ENCODE results near the gene CPPED1. TPM values are rescaled to one million over a fixed set of nuclear protein-coding genes. Genes with fewer than 3 reads are reported as not detected.

Gene CPPED1, protein sequence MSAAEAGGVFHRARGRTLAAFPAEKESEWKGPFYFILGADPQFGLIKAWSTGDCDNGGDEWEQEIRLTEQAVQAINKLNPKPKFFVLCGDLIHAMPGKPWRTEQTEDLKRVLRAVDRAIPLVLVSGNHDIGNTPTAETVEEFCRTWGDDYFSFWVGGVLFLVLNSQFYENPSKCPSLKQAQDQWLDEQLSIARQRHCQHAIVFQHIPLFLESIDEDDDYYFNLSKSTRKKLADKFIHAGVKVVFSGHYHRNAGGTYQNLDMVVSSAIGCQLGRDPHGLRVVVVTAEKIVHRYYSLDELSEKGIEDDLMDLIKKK
- 20.9 to 23.9 TPM (median 22.3 TPM) in 5 replicates for total RNA-seq (2022; extraction: Qiagen RNA extraction)

DNA sequence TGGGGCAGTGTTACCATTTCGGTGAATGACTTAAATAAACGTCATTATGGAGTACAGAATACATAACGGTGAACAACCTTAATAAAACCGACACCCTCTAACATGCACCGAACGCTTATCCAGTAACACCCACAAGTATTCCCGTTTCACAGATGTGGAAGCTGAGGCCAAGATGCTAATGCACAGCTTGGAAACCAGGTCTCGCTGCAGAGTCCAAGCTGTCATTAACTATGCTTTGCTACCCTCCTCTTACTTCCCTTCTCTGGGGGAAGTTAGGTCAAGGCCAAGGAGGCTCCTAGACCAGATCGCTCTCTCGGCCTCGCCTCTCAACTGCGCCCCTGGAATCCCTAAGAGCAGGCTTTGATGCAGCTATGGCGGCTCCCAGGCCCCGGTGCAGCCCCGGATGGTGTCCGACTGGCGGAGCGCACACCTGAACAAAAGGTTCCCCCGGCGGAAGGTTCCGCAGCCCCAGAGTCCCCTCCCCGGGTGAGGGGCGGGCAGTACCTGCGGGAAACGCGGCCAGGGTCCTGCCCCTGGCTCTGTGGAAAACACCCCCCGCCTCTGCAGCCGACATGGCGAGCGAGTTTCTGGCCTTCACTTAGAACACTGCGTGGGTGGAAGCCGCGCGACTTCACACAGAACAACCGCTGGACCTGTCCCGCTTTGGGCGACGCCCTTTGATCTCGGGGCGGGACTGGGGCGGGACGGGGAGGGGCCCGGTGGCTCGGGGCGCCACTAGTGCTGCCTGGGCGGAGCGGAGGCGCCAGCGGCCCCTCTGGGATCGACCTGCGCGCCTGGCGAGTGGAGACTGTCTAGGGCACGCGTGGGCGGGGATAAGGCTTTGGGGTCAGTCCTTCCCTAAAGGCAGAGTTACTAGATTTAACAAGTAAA, at the start of gene CPPED1:
Gene CPPED1 (minus strand): TSS at position 685 of the 891 bp plus-strand sequence. CDS start 111 bp downstream, at position 574.

Other genes with a start within 250 kb of the CPPED1 start
- 0.01 to 0.08 TPM (median 0.02 TPM) in 3 of 5 replicates, not detected in the others for gene SHISA9, start 97.7 kb upstream of the CPPED1 start, total RNA-seq (2022; extraction: Qiagen RNA extraction)